Thymus (tissue), 11 donors: ENCODE measurements around the gene CDC42EP3. TPM values are rescaled to one million over a fixed set of nuclear protein-coding genes. Genes with fewer than 3 reads are reported as not detected.

Source experiments
- DNase-seq, 9 donors: peaks; one replicate each; pipeline ENCODE4 v3.0.0-alpha.2; 2013; ENCODE audit warnings: low spot score in 9 of 9, low read depth in 6 of 9, missing footprints in 1 of 9
- H3K27ac ChIP-seq, 2 donors: one replicate each; pipeline ENCODE4 v1.5.1; 2013; ENCODE audit warnings: control low read depth in 1 of 2, low read depth in 1 of 2, low read length in 1 of 2, mild to moderate bottlenecking in 1 of 2, moderate library complexity in 1 of 2
- H3K27me3 ChIP-seq, 2 donors: one replicate each; pipeline ENCODE4 v1.5.1; 2013; ENCODE audit warnings: low read length in 1 of 2; ENCODE audit not compliant: control insufficient read depth in 2 of 2, insufficient read depth in 1 of 2
- H3K36me3 ChIP-seq, 2 donors: one replicate each; pipeline ENCODE4 v1.5.1; 2013; ENCODE audit warnings: low read length in 1 of 2, mild to moderate bottlenecking in 1 of 2, moderate library complexity in 1 of 2; ENCODE audit not compliant: control insufficient read depth in 2 of 2, insufficient read depth in 2 of 2
- H3K4me1 ChIP-seq, 2 donors: one replicate each; pipeline ENCODE4 v1.5.1; 2013; ENCODE audit warnings: low read length in 2 of 2; ENCODE audit not compliant: control insufficient read depth in 2 of 2, insufficient read depth in 2 of 2
- H3K4me3 ChIP-seq, 2 donors: one replicate each; pipeline ENCODE4 v1.5.1; 2013; ENCODE audit warnings: low read length in 2 of 2, control low read depth in 1 of 2, mild to moderate bottlenecking in 1 of 2
- H3K9me3 ChIP-seq, 2 donors: one replicate each; pipeline ENCODE4 v1.5.1; 2013; ENCODE audit warnings: low read length in 1 of 2, mild to moderate bottlenecking in 1 of 2; ENCODE audit not compliant: control insufficient read depth in 2 of 2, insufficient read depth in 1 of 2
- WGBS: extraction: QIAGEN DNeasy Blood & Tissue Kit; methylation state at CpG from one replicate; pipeline ENCODE4 v1.1.7; 2013; 5-methylcytosine and 5-hydroxymethylcytosine counted together
- polyA plus RNA-seq: library from polyadenylated mRNA; stranded (reverse); fragments of 200-250 nt; gene quantifications from one replicate; pipeline ENCODE4 v1.2.3, GENCODE V29; 2013
- total RNA-seq: library from RNA; stranded (reverse); fragments of 120-200 nt; gene quantifications from one replicate; pipeline ENCODE4 v1.2.4, GENCODE V29; 2013
- donor health status: healthy.

CDC42EP3 gene
- total and polyA plus RNA-seq, 2 donors = 18.8 to 19.1 TPM

- Histone ChIP-seq H3K27me3 (no peaks in the 10 kb centered on the region), H3K27ac (no peak overlapping the region), H3K4me1 (no peaks in the 10 kb centered on the region), H3K36me3 (no peaks in the 10 kb centered on the region), H3K9me3 (no peaks in the 10 kb centered on the region), H3K4me3 (no peak overlapping the region)
- 84% methylated on average over 10 of the region's 10 CpGs for WGBS
- no peak for DNase-seq
Measured at GRCh38 chr2:37688771-37689468, 17.5 kb upstream of the CDC42EP3 start.

DNA sequence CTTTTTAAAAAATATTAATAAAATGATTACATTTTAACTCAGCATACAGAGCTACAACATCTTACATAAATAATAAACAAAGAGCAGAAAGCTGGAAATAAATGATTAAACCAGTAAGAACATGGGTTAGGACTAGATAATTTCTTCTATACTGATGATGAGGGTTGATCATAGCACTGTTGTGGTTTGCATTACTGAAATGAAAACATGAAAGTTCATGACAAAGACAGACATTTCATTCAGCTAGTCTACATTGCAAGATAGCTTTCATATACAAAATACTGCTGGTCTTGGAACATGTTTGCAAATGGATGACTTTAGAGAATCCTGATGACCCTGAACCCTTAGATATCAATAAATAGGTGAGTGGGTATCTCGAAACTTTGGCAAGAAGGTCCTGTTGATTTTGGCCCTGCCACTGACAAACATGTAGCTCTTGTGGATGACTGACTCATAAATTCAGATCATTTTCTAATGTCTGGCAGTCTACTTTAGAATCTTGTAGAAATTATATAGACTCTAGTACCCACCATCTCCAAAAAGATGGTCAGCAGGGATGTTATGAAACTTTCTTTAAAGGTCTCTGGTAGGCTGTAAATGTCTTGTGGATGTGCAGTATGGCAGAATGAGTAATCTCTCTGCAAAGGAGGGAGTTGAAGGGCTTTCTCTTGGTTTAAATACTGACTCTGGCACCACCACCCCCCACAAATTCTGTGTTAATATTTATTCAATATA is 15.5 kb upstream of the CDC42EP3 start:
- WGBS = 96% methylated on average over 1 of the region's 1 CpG
- Histone ChIP-seq H3K9me3 (no peaks in the 10 kb centered on the region), H3K27ac (no peak overlapping the region), H3K36me3 (no peaks in the 10 kb centered on the region), H3K4me3 (no peak overlapping the region), H3K27me3 (no peaks in the 10 kb centered on the region), H3K4me1 (peaks cover 0 to 7% of the 10 kb centered on the region in 2 donors)
- no peak for DNase-seq

- 84% methylated on average over 4 of the region's 4 CpGs for WGBS
- Histone ChIP-seq H3K9me3 (no peaks in the 10 kb centered on the region), H3K4me1 (peaks cover 0 to 7% of the 10 kb centered on the region in 2 donors), H3K27ac (no peak overlapping the region), H3K27me3 (no peaks in the 10 kb centered on the region), H3K36me3 (no peaks in the 10 kb centered on the region), H3K4me3 (no peak overlapping the region)
- no peak for DNase-seq
Measured at GRCh38 chr2:37684809-37685208, 13.4 kb upstream of the CDC42EP3 start.

GRCh38 chr2:37683921-37684780 is 12.7 kb upstream of the CDC42EP3 start:
- peaks cover 0 to 7% of the 10 kb centered on the region in 2 donors for H3K4me1 ChIP-seq
- no peaks in the 10 kb centered on the region for H3K27me3 ChIP-seq
- peak overlapping the region in 1 of 2 donors; percentile 55 for H3K27ac ChIP-seq
- WGBS = 76% methylated on average over 6 of the region's 6 CpGs
- no peaks in the 10 kb centered on the region for H3K9me3 ChIP-seq
- H3K4me3 ChIP-seq = no peak overlapping the region
- H3K36me3 ChIP-seq = no peaks in the 10 kb centered on the region
- DNase-seq = peak in 4 of 9 donors; percentile 29 to 75 (median 54)

DNA sequence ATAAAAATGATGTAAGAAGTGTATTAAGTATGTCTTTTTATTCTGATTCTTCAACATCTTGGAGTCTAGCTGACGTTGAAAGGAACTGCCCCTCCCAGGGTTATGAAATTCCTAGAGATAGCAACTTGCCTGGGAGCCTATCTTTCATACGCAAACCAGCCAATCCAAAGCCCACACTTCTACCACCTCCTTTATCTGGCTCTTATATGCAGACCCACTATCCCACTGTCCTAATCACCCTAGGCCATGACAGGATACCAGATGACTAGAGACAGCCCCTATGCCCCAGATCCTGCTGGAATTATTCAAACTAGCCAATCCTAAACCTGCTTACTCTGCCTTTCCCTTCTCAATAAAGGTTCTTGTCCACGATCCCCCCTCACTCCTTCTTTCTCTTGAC is 11.8 kb upstream of the CDC42EP3 start:
- no peaks in the 10 kb centered on the region for H3K27me3 ChIP-seq
- peaks cover 0 to 7% of the 10 kb centered on the region in 2 donors for H3K4me1 ChIP-seq
- 98% methylated on average over 3 of the region's 3 CpGs for WGBS

DNA sequence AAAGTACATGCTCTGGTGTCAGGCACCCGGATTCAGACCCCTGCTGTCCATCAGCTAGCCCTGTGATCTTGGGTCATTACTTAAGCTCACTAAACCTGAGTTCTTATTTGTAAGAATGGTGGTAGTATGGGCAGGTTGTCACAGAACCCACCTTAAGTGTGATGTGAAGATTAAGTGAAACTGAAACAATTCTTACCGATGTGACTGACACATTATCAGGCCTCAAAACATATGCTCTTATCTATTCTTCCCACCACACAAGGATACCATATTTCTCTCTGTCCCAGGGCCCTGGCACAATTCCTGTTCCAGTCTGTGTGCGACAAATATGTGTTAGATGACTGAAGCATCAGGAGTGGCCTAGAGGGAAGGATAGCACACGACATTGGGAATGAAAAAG is 11.0 kb upstream of the CDC42EP3 start:
- Histone ChIP-seq H3K36me3 (no peaks in the 10 kb centered on the region), H3K27me3 (no peaks in the 10 kb centered on the region), H3K9me3 (no peaks in the 10 kb centered on the region), H3K4me1 (peaks cover 0 to 7% of the 10 kb centered on the region in 2 donors), H3K27ac (no peak overlapping the region), H3K4me3 (no peak overlapping the region)
- DNase-seq = no peak
- WGBS = 87% methylated on average over 4 of the region's 4 CpGs

More for the DNA sequence above, 11.8 kb upstream of the CDC42EP3 start:
- Histone ChIP-seq H3K36me3 (no peaks in the 10 kb centered on the region), H3K9me3 (no peaks in the 10 kb centered on the region), H3K27ac (no peak overlapping the region), H3K4me3 (no peak overlapping the region)
- DNase-seq = no peak

GRCh38 chr2:37681587-37681986 is 10.1 kb upstream of the CDC42EP3 start:
- 100% methylated on average over 1 of the region's 1 CpG for WGBS
- H3K36me3 ChIP-seq = no peaks in the 10 kb centered on the region
- no peaks in the 10 kb centered on the region for H3K9me3 ChIP-seq
- DNase-seq = no peak
- no peaks in the 10 kb centered on the region for H3K27me3 ChIP-seq
- peaks cover 0 to 7% of the 10 kb centered on the region in 2 donors for H3K4me1 ChIP-seq
- no peak overlapping the region for H3K27ac ChIP-seq
- no peak overlapping the region for H3K4me3 ChIP-seq

GRCh38 chr2:37679072-37679695 is 7.7 kb upstream of the CDC42EP3 start:
- Histone ChIP-seq H3K4me1 (peaks cover 0 to 7% of the 10 kb centered on the region in 2 donors), H3K36me3 (no peaks in the 10 kb centered on the region), H3K27ac (no peak overlapping the region), H3K9me3 (no peaks in the 10 kb centered on the region), H3K4me3 (no peak overlapping the region), H3K27me3 (no peaks in the 10 kb centered on the region)
- no peak for DNase-seq
- 98% methylated on average over 2 of the region's 2 CpGs for WGBS
